Measurements from ENCODE around the gene MS4A15. TPM values are rescaled to one million over a fixed set of nuclear protein-coding genes. Genes with fewer than 3 reads are reported as not detected.

MS4A15 gene
- total and polyA plus RNA-seq, 10 of the 15 experiments (the other 5 are each of a cell fraction or from before 2014, with no cell fraction given) = 0.05 to 0.84 (median 0.45) TPM

DNA sequence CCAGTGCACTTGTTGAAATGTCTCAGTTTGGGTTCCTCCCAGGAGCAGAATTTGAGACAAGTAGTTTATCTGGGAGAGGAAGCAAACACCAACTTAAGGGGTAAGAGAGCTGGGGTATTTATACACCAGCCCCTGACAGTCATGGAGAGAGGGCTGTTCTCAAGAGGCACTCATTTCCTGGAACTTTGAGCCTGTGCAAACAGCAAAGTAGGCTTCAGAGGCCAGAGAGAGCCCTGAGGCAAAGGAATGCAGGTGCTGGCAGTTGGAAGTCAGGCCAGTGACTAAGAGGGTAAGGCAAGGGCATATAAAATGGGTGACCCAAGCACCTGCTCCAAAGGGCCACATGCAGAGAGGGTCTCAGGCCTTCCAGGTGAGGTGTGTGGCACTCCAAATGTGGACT lies 16.1 kb upstream of the MS4A15 start:
- Histone ChIP-seq H4K20me1 (ENCODE audit: control insufficient read depth, insufficient read depth) (no peaks in the 10 kb centered on the region), H2AFZ (ENCODE audit: control insufficient read depth, low read depth, low read length) (no peak overlapping the region), H3K9me3 (replicated peaks; ENCODE audit: control insufficient read depth, insufficient read depth, low read length) (no peaks in the 10 kb centered on the region; the same call in 2 of the 3 replicates), H3K4me1 (ENCODE audit: control insufficient read depth, insufficient read depth, low read length) (no peaks in the 10 kb centered on the region), H3K79me2 (ENCODE audit: control insufficient read depth, insufficient read depth, low read length) (no peaks in the 10 kb centered on the region), H3K36me3 (ENCODE audit: control insufficient read depth in 2 of 2, insufficient read depth in 2 of 2, low read length in 1 of 2) (no peaks in the 10 kb centered on the region), H3K4me3 (no peak overlapping the region), H3K4me2 (ENCODE audit: control insufficient read depth, insufficient read depth) (no peak overlapping the region), H3K27me3 (replicated peaks in 1 of 2; ENCODE audit: control insufficient read depth in 2 of 2, insufficient read depth in 2 of 2, low read length in 1 of 2) (no peaks in the 10 kb centered on the region), H3K27ac (ENCODE audit: control insufficient read depth, insufficient read depth) (no peak overlapping the region), H3K9ac (ENCODE audit: control insufficient read depth, insufficient read depth, low read length) (no peak overlapping the region)
- ChIA-PET SMC1A (ENCODE audit: uncharacterized antibody, unreplicated experiment) (interaction anchor here (0.5 to 0.9 kb wide), 3 partner anchors 24 to 103 kb away, joined by 3 read pairs; no protein-coding TSS in a partner anchor), CTCF (interaction anchor here (0.6 to 1.9 kb wide), 2 partner anchors 23 to 35 kb away, joined by 3 to 5 read pairs; no protein-coding TSS in a partner anchor), POLR2A (no interaction called here), RAD21 (ENCODE audit: unreplicated experiment) (interaction anchor here (1.2 kb wide), 1 partner anchor 22 kb away, joined by 3 read pairs; no protein-coding TSS in a partner anchor)
- BruUV-seq (replicated peaks) = no TSS peak
- DNase-seq (ENCODE audit: low read depth, low spot score) (no peak), FAIRE-seq (no peak), ATAC-seq (no peak)
- in situ Hi-C loops (cut with MboI) (no loop called here), intact Hi-C loops (cut with micrococcal nuclease; ENCODE audit: unreplicated experiment) (no loop called here)
- no peak for TF ChIP-seq ZNF274 (IDR thresholded peaks at IDR 0.05; ENCODE audit: insufficient read depth, insufficient read length)
- no peak for TF ChIP-seq CHD4 (IDR thresholded peaks at IDR 0.05)
- TF ChIP-seq MXI1 (IDR thresholded peaks at IDR 0.05; ENCODE audit: low read depth, low read length) = no peak
- no peak for TF ChIP-seq KLF5 (IDR thresholded peaks at IDR 0.05; ENCODE audit: partially characterized antibody)
- no peak for TF ChIP-seq SMAD5 (IDR thresholded peaks at IDR 0.05; ENCODE audit: low read depth)
- TF ChIP-seq SREBF1 (IDR thresholded peaks at IDR 0.05; ENCODE audit: low read length) = no peak
- TF ChIP-seq NR2C1 (IDR thresholded peaks at IDR 0.05) = no peak
- TF ChIP-seq, protein P1, sequence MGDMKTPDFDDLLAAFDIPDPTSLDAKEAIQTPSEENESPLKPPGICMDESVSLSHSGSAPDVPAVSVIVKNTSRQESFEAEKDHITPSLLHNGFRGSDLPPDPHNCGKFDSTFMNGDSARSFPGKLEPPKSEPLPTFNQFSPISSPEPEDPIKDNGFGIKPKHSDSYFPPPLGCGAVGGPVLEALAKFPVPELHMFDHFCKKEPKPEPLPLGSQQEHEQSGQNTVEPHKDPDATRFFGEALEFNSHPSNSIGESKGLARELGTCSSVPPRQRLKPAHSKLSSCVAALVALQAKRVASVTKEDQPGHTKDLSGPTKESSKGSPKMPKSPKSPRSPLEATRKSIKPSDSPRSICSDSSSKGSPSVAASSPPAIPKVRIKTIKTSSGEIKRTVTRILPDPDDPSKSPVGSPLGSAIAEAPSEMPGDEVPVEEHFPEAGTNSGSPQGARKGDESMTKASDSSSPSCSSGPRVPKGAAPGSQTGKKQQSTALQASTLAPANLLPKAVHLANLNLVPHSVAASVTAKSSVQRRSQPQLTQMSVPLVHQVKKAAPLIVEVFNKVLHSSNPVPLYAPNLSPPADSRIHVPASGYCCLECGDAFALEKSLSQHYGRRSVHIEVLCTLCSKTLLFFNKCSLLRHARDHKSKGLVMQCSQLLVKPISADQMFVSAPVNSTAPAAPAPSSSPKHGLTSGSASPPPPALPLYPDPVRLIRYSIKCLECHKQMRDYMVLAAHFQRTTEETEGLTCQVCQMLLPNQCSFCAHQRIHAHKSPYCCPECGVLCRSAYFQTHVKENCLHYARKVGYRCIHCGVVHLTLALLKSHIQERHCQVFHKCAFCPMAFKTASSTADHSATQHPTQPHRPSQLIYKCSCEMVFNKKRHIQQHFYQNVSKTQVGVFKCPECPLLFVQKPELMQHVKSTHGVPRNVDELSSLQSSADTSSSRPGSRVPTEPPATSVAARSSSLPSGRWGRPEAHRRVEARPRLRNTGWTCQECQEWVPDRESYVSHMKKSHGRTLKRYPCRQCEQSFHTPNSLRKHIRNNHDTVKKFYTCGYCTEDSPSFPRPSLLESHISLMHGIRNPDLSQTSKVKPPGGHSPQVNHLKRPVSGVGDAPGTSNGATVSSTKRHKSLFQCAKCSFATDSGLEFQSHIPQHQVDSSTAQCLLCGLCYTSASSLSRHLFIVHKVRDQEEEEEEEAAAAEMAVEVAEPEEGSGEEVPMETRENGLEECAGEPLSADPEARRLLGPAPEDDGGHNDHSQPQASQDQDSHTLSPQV (IDR thresholded peaks at IDR 0.05) = no peak
- no peak for TF ChIP-seq LARP7 (IDR thresholded peaks at IDR 0.05)
- no peak for TF ChIP-seq CBX3 (IDR thresholded peaks at IDR 0.05; ENCODE audit: borderline replicate concordance, low read depth)
- no peak for TF ChIP-seq RFX5 (IDR thresholded peaks at IDR 0.05; ENCODE audit: low read depth, low read length)
- no peak for TF ChIP-seq BMI1 (IDR thresholded peaks at IDR 0.05; ENCODE audit: borderline replicate concordance)
- no peak for TF ChIP-seq SPI1 (IDR thresholded peaks at IDR 0.05; ENCODE audit: borderline replicate concordance, insufficient read depth, low read depth, low read length)
- no peak for TF ChIP-seq NRF1 (conservative IDR thresholded peaks at IDR 0.05; ENCODE audit: low read depth, low read length)
- TF ChIP-seq, protein P2, sequence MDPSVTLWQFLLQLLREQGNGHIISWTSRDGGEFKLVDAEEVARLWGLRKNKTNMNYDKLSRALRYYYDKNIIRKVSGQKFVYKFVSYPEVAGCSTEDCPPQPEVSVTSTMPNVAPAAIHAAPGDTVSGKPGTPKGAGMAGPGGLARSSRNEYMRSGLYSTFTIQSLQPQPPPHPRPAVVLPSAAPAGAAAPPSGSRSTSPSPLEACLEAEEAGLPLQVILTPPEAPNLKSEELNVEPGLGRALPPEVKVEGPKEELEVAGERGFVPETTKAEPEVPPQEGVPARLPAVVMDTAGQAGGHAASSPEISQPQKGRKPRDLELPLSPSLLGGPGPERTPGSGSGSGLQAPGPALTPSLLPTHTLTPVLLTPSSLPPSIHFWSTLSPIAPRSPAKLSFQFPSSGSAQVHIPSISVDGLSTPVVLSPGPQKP (IDR thresholded peaks at IDR 0.05; ENCODE audit: low read depth, low read length) = no peak
- TF ChIP-seq JUNB (IDR thresholded peaks at IDR 0.05) = no peak
- TF ChIP-seq, protein P3, sequence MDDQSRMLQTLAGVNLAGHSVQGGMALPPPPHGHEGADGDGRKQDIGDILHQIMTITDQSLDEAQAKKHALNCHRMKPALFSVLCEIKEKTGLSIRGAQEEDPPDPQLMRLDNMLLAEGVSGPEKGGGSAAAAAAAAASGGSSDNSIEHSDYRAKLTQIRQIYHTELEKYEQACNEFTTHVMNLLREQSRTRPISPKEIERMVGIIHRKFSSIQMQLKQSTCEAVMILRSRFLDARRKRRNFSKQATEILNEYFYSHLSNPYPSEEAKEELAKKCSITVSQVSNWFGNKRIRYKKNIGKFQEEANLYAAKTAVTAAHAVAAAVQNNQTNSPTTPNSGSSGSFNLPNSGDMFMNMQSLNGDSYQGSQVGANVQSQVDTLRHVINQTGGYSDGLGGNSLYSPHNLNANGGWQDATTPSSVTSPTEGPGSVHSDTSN (IDR thresholded peaks at IDR 0.05; ENCODE audit: insufficient replicate concordance, low read depth, low read length) = no peak
- no peak for TF ChIP-seq SRF (IDR thresholded peaks at IDR 0.05; ENCODE audit: low read depth in 2 of 2, low read length in 2 of 2)

Measured in GM12878 (cell line).